Measurements from ENCODE around the gene OR4M2.
"Not testable (repeated sequence)": the region's sequence is repeated elsewhere in the genome, so short reads cannot be mapped to it uniquely, and the experiment has no call there.

Gene OR4M2, protein sequence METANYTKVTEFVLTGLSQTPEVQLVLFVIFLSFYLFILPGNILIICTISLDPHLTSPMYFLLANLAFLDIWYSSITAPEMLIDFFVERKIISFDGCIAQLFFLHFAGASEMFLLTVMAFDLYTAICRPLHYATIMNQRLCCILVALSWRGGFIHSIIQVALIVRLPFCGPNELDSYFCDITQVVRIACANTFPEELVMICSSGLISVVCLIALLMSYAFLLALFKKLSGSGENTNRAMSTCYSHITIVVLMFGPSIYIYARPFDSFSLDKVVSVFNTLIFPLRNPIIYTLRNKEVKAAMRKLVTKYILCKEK

GRCh38 chr15:22080227-22080626, at the start of gene OR4M2:
Gene OR4M2 (plus strand): TSS chr15:22080527. CDS start chr15:22080625, 98 bp downstream.
- DNase-seq = not testable (repeated sequence)

- not testable (repeated sequence) for DNase-seq
Observed at GRCh38 chr15:22069267-22069666, 11.1 kb upstream of the OR4M2 start.

DNA sequence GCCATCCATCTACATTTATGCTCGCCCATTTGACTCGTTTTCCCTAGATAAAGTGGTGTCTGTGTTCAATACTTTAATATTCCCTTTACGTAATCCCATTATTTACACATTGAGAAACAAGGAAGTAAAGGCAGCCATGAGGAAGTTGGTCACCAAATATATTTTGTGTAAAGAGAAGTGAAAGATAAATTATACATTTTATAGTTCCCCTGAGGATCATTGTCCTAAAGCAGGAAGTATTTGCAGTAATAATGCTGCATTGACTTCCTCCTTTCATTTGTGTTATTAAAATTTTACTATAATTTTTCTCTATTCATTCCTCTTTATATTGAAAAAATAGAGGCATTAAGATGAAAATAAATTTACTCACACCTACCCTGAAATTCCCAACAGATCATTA, 1.1 kb downstream of the OR4M2 start:
- DNase-seq = not testable (repeated sequence)

DNA sequence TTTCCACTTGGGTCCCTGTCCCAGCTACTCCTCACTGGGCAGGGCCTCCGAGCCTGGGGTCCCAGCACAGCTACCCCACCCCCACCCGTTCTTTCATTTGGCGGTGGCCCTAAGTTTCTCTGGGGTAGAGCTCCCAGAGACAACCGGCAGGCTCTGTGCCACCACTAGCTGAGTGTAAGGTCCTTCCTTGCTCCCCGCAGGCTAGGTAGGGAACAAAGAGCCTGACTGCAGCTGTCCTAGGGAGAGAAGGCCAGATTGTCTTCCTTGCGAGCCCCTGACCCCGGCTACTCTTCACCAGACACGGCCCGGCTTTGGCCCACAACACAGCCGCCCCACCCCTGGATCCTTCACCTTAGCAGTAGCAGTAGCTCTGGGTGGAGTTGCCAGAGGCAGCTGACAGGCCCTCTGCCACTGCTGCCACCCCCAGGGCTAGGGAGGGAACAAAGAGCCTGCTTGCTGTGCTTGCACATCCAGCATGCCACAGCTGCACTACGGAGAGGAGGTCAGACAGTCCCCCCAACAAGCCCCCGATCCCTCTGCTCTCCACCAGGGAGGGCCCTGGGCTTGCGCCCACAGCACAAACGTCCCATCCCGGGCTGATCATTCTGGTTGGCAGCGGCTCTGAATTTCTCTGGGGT, 18.4 kb downstream of the OR4M2 start:
- DNase-seq = not testable (repeated sequence)

DNA sequence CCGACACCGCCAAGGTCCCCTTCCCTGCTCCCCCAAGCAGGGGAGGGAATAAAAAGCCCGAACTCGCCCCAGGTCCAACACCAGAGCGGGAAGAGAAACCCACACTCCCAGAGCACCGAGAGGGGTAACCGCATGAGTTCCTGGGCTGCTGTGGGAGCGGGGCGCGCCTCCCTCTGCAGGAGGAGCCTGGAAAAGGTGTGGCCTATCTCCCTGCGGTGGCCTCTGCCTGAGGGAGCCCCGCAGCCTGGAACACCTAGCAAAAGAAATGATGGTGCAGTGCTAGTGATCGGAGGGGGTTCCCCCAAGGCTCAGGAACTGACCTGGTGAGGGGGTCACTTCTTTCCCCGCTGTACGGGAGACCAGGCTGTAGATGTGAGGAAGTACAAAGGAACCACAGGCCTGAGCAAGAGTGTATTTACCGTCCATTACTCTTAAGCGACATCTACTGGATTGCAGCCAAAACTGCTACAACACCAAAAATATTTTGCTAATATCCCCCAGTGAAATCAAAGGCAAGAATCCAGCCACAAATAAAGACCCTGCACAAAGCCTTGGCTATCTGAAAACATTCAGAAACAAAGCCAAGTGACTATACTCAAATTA, 19.1 kb downstream of the OR4M2 start:
- not testable (repeated sequence) for DNase-seq

GRCh38 chr15:22122033-22122432, 41.7 kb downstream of the OR4M2 start:
- DNase-seq = not testable (repeated sequence)

Data from NCI-H146 (cell line).